CD4-positive, alpha-beta T cell (primary cell): ENCODE results near the gene FIG4. TPM values are rescaled to one million over a fixed set of nuclear protein-coding genes. Genes with fewer than 3 reads are reported as not detected.

ENCODE experiments used
- ATAC-seq: fragments of 200-7000 bp; cut with Tn5 transposase; one replicate; pipeline ENCODE4 v1.10.0; 2022; ENCODE audit warnings: mild to moderate bottlenecking; ENCODE audit not compliant: poor library complexity
- CTCF ChIA-PET: fragments of 350-600 bp; sonication (Branson Sonifier 250); formaldehyde crosslinking; loops from one replicate; lab custom pipeline; 2021; ENCODE audit warnings: antibody characterized with exemption, inconsistent platforms; lab: Charles Lee
- POLR2A ChIA-PET: fragments of 350-600 bp; sonication (Branson Sonifier 250); formaldehyde crosslinking; loops from one replicate; lab custom pipeline; 2021; ENCODE audit warnings: antibody characterized with exemption, inconsistent platforms; lab: Charles Lee
- DNase-seq, 14 experiments: peaks; one replicate each; pipeline ENCODE4 v3.0.0-alpha.2; 2013 to 2020; ENCODE audit warnings: mixed read lengths in 2 of 14
- H3K27ac ChIP-seq, 2 donors: one replicate each; pipeline versions ENCODE4 v1.5.1 to v1.7.0; 2013; ENCODE audit warnings: low read length in 2 of 2, low read depth in 1 of 2, mild to moderate bottlenecking in 1 of 2
- H3K27me3 ChIP-seq, 2 experiments: 1 replicate in 1 of 2; 2 replicates in 1 of 2; pipeline versions ENCODE4 v1.6.1 to v1.7.0; 2013; ENCODE audit warnings: low read length in 2 of 2, control low read depth in 1 of 2, mild to moderate bottlenecking in 1 of 2, moderate library complexity in 1 of 2; ENCODE audit not compliant: insufficient read depth in 2 of 2, control insufficient read depth in 1 of 2
- H3K36me3 ChIP-seq: one replicate; pipeline ENCODE4 v1.6.1; 2013; ENCODE audit warnings: low read length, control low read depth; ENCODE audit not compliant: insufficient read depth
- H3K4me1 ChIP-seq: one replicate; pipeline ENCODE4 v1.6.1; 2013; ENCODE audit warnings: low read length, control low read depth; ENCODE audit not compliant: insufficient read depth
- H3K4me3 ChIP-seq: one replicate; pipeline ENCODE4 v1.5.1; 2013; ENCODE audit warnings: mild to moderate bottlenecking, low read length, moderate library complexity
- H3K9me3 ChIP-seq, 2 experiments: 1 replicate in 1 of 2; 2 replicates in 1 of 2; pipeline versions ENCODE4 v1.6.1 to v1.7.0; 2013; ENCODE audit warnings: low read length in 2 of 2, mild to moderate bottlenecking in 2 of 2, control low read depth in 1 of 2, moderate library complexity in 1 of 2; ENCODE audit not compliant: control insufficient read depth in 1 of 2, insufficient read depth in 1 of 2
- H3K27ac Mint-ChIP-seq: one replicate; pipeline ENCODE4 v1.8.0; 2020; ENCODE audit warnings: mixed read lengths
- H3K27me3 Mint-ChIP-seq: one replicate; pipeline ENCODE4 v1.8.0; 2021; ENCODE audit warnings: mixed read lengths
- H3K36me3 Mint-ChIP-seq: one replicate; pipeline ENCODE4 v1.8.0; 2021; ENCODE audit warnings: low read depth, mixed read lengths
- H3K4me1 Mint-ChIP-seq: one replicate; pipeline ENCODE4 v1.8.0; 2021; ENCODE audit warnings: low read depth, mixed read lengths
- H3K4me3 Mint-ChIP-seq: one replicate; pipeline ENCODE4 v1.8.0; 2020; ENCODE audit warnings: mild to moderate bottlenecking, mixed read lengths
- H3K9me3 Mint-ChIP-seq: one replicate; pipeline ENCODE4 v1.8.0; 2020; ENCODE audit warnings: mixed read lengths
- intact Hi-C, 2 experiments: fragments of 100-400 bp; cut with DNase I in 1 of 2; cut with micrococcal nuclease in 1 of 2; formaldehyde crosslinking; loops; one replicate each; pipeline versions ENCODE4 v1.15.1 to v1.9.0; 2023 to 2025; cut with DNase I, micrococcal nuclease
- total RNA-seq, 174 experiments: library from RNA in 2 of 174; stranded (reverse) in 2 of 174; gene quantifications; one replicate each; pipeline ENCODE4 v1.2.3 and lab custom pipeline; 2021 to 2026
- TF ChIP-seq, protein P1 (sequence below): fragments of 200-600 bp; IDR thresholded peaks from one replicate; pipeline ENCODE4 v1.8.0; 2022; ENCODE audit warnings: antibody characterized with exemption, mild to moderate bottlenecking

FIG4 gene
- total RNA-seq, 2 experiments from 2014 or later, result 3.3 to 4.0 TPM

DNA sequence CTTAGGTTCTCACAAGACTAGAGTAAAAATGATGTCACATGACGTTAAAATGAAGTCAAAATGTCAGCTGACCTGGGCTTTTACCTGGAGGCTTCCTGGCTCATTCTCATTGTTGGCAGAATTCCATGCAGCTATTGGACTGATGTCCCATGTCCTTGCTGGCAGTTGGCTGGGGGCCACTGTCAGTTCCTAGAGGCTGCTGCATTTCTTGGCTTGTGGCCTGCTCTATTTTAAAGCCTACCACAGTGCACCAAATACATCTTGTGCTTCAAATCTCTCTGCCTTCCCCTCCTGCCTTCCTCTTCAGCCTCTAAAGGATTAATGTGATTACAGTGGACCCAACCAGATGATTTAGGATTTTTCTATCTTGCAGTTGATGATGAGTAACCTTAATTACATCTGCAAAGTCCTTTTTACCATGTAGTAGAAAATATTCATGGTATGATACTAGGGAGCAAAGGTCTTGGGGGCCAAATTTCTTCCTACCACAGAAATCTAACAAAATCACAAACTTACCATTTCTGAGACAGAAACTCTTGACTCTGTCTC, 81.9 kb downstream of the FIG4 start:
- ATAC-seq (no peak), DNase-seq (no peak)
- ChIA-PET CTCF (no interaction called here), POLR2A (no interaction called here)
- H3K4me1 Mint-ChIP-seq, result peaks cover 5% of the 10 kb centered on the region
- Histone ChIP-seq H3K27me3 (no peaks in the 10 kb centered on the region), H3K4me3 (no peak overlapping the region), H3K36me3 (peaks cover 9% of the 10 kb centered on the region), H3K27ac (no peak overlapping the region), H3K4me1 (no peaks in the 10 kb centered on the region), H3K9me3 (no peaks in the 10 kb centered on the region)
- TF ChIP-seq, protein P1, sequence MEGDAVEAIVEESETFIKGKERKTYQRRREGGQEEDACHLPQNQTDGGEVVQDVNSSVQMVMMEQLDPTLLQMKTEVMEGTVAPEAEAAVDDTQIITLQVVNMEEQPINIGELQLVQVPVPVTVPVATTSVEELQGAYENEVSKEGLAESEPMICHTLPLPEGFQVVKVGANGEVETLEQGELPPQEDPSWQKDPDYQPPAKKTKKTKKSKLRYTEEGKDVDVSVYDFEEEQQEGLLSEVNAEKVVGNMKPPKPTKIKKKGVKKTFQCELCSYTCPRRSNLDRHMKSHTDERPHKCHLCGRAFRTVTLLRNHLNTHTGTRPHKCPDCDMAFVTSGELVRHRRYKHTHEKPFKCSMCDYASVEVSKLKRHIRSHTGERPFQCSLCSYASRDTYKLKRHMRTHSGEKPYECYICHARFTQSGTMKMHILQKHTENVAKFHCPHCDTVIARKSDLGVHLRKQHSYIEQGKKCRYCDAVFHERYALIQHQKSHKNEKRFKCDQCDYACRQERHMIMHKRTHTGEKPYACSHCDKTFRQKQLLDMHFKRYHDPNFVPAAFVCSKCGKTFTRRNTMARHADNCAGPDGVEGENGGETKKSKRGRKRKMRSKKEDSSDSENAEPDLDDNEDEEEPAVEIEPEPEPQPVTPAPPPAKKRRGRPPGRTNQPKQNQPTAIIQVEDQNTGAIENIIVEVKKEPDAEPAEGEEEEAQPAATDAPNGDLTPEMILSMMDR, result no peak
- H3K9me3 Mint-ChIP-seq, result no peaks in the 10 kb centered on the region
- peaks cover 52% of the 10 kb centered on the region for H3K36me3 Mint-ChIP-seq
- intact Hi-C loops, result no loop called here
- H3K27ac Mint-ChIP-seq, result no peak overlapping the region
- H3K4me3 Mint-ChIP-seq, result no peak overlapping the region
- no peaks in the 10 kb centered on the region for H3K27me3 Mint-ChIP-seq

DNA sequence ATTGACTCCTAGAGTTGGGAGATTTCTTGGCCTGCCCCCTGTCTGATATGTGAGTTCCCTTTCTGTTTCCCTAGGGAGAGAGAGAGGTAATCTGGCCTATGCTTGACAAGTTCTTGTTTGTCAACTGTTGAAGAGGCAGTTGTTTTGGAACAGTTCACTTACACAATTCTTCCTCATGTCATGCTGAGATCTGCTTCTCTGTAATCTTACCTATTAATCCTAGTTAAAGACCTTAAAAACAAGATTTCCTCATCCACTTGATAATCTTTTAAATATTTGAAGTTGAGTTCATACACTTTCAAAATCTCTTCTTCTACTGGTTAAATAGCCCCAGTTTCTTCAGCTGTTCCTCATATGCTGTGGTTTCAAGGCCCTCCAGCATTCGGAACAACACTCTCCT, 89.9 kb downstream of the FIG4 start:
- ChIA-PET CTCF (no interaction called here), POLR2A (no interaction called here)
- DNase-seq (no peak), ATAC-seq (no peak)
- H3K27ac ChIP-seq, result no peak overlapping the region
- no peak overlapping the region for H3K27ac Mint-ChIP-seq
- no peak overlapping the region for H3K4me3 Mint-ChIP-seq
- no peaks in the 10 kb centered on the region for H3K4me1 Mint-ChIP-seq
- intact Hi-C loops, result no loop called here
- peaks cover 9% of the 10 kb centered on the region for H3K36me3 ChIP-seq
- H3K9me3 ChIP-seq, result no peaks in the 10 kb centered on the region
- peaks cover 20% of the 10 kb centered on the region for H3K36me3 Mint-ChIP-seq
- H3K27me3 Mint-ChIP-seq, result no peaks in the 10 kb centered on the region
- TF ChIP-seq, protein P1, result no peak
- no peaks in the 10 kb centered on the region for H3K27me3 ChIP-seq
- H3K4me1 ChIP-seq, result no peaks in the 10 kb centered on the region
- H3K4me3 ChIP-seq, result no peak overlapping the region
- no peaks in the 10 kb centered on the region for H3K9me3 Mint-ChIP-seq

DNA sequence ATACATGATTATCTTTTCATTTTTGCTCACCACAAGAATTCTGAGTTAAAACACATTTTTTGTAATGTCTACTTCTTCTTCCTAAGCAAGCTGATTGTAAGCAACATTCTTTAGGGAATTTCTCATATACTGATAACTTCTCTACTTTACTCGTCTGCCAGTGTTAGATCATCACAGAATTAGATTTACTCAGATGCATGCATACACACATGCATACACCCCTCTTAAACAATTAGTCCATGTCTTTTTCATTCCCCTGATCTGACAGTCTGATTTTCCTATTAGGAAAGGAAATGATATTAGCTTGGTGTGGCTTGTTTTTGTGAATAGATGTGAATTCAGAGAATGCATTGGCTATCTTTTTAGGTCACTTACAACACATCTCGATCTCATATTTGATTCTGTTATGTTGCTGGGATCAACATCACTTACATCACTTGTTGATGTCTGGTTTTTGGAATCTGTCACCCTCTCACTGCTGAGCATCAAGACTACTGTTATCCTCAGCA, 91.4 kb downstream of the FIG4 start:
- Histone ChIP-seq H3K9me3 (no peaks in the 10 kb centered on the region), H3K27me3 (no peaks in the 10 kb centered on the region), H3K4me1 (no peaks in the 10 kb centered on the region), H3K36me3 (peaks cover 14% of the 10 kb centered on the region), H3K27ac (no peak overlapping the region), H3K4me3 (no peak overlapping the region)
- H3K4me1 Mint-ChIP-seq, result no peaks in the 10 kb centered on the region
- no peak overlapping the region for H3K4me3 Mint-ChIP-seq
- intact Hi-C loops, result no loop called here
- ChIA-PET CTCF (interaction anchor here (1.6 kb wide), 1 partner anchor 77 kb away, joined by 3 read pairs; no protein-coding TSS in a partner anchor), POLR2A (interaction anchor here (1.4 kb wide), 1 partner anchor 19 kb away, joined by 3 read pairs; no protein-coding TSS in a partner anchor)
- DNase-seq (no peak), ATAC-seq (no peak)
- TF ChIP-seq, protein P1, result no peak
- no peaks in the 10 kb centered on the region for H3K9me3 Mint-ChIP-seq
- no peak overlapping the region for H3K27ac Mint-ChIP-seq
- H3K36me3 Mint-ChIP-seq, result peaks cover 23% of the 10 kb centered on the region
- H3K27me3 Mint-ChIP-seq, result no peaks in the 10 kb centered on the region
